Mesenchymal stem cell (in vitro differentiated cells and primary cell): ENCODE data around the gene GPR148.

ENCODE experiments used
- DNase-seq: peaks from one replicate; pipeline ENCODE4 v3.0.0-alpha.2; 2013
- H2AFZ ChIP-seq: one replicate; pipeline ENCODE4 v1.6.1; 2013; ENCODE audit warnings: low read depth, mild to moderate bottlenecking, control low read depth, inconsistent platforms, low read length, moderate library complexity
- H2AK5ac ChIP-seq: 2 replicates; pipeline ENCODE4 v1.6.1; 2013; ENCODE audit warnings: low read length, moderate library complexity, mild to moderate bottlenecking, inconsistent platforms; ENCODE audit not compliant: severe bottlenecking
- H2BK120ac ChIP-seq: one replicate; pipeline ENCODE4 v1.6.1; 2013; ENCODE audit warnings: low read depth, mild to moderate bottlenecking, inconsistent platforms, low read length, moderate library complexity
- H2BK12ac ChIP-seq, 2 experiments: one replicate each; pipeline ENCODE4 v1.6.1; 2013; ENCODE audit warnings: inconsistent platforms in 2 of 2, low read length in 2 of 2, mild to moderate bottlenecking in 2 of 2, moderate library complexity in 2 of 2, control low read depth in 1 of 2
- H2BK15ac ChIP-seq: one replicate; pipeline ENCODE4 v1.6.1; 2013; ENCODE audit warnings: mild to moderate bottlenecking, low read depth, inconsistent platforms; ENCODE audit not compliant: poor library complexity, severe bottlenecking
- H2BK5ac ChIP-seq: 2 replicates; pipeline ENCODE4 v1.6.1; 2013; ENCODE audit warnings: low read depth, mild to moderate bottlenecking, low read length, control low read depth, inconsistent platforms; ENCODE audit not compliant: poor library complexity, severe bottlenecking
- H3K14ac ChIP-seq, 2 experiments: one replicate each; pipeline ENCODE4 v1.6.1; 2013; ENCODE audit warnings: inconsistent platforms in 2 of 2, low read length in 2 of 2, control low read depth in 1 of 2, mild to moderate bottlenecking in 1 of 2, moderate library complexity in 1 of 2
- H3K18ac ChIP-seq, 2 experiments: one replicate each; pipeline ENCODE4 v1.6.1; 2013; ENCODE audit warnings: inconsistent platforms in 2 of 2, low read length in 2 of 2, control low read depth in 1 of 2, low read depth in 1 of 2, mild to moderate bottlenecking in 1 of 2
- H3K23ac ChIP-seq, 2 experiments: one replicate each; pipeline ENCODE4 v1.6.1; 2013; ENCODE audit warnings: inconsistent platforms in 2 of 2, low read length in 2 of 2, mild to moderate bottlenecking in 2 of 2, moderate library complexity in 2 of 2, control low read depth in 1 of 2
- H3K27ac ChIP-seq: 2 replicates; pipeline ENCODE4 v1.5.1; 2013; ENCODE audit warnings: mild to moderate bottlenecking, moderate library complexity, low read length, control low read depth, inconsistent platforms; ENCODE audit not compliant: poor library complexity, severe bottlenecking
- H3K27me3 ChIP-seq, 2 experiments: 2 replicates each; pipeline versions ENCODE4 v1.6.1 to v1.7.0; 2013; ENCODE audit warnings: low read length in 2 of 2, mild to moderate bottlenecking in 2 of 2, moderate library complexity in 2 of 2, control low read depth in 1 of 2, inconsistent platforms in 1 of 2; ENCODE audit not compliant: control insufficient read depth in 1 of 2, insufficient read depth in 1 of 2
- H3K36me3 ChIP-seq, 2 experiments: 2 replicates each; pipeline versions ENCODE4 v1.6.1 to v1.7.0; 2013; ENCODE audit warnings: low read length in 2 of 2, control low read depth in 1 of 2, inconsistent platforms in 1 of 2, low read depth in 1 of 2, mild to moderate bottlenecking in 1 of 2; ENCODE audit not compliant: insufficient read depth in 2 of 2, control insufficient read depth in 1 of 2
- H3K4ac ChIP-seq, 2 experiments: one replicate each; pipeline ENCODE4 v1.6.1; 2013; ENCODE audit warnings: inconsistent platforms in 2 of 2, low read length in 2 of 2, mild to moderate bottlenecking in 2 of 2, moderate library complexity in 2 of 2, control low read depth in 1 of 2, low read depth in 1 of 2
- H3K4me1 ChIP-seq: 2 replicates; pipeline ENCODE4 v1.6.1; 2013; ENCODE audit warnings: low read depth, low read length, control low read depth; ENCODE audit not compliant: control insufficient read depth, insufficient read depth
- H3K4me2 ChIP-seq: 2 replicates; pipeline ENCODE4 v1.6.1; 2013; ENCODE audit warnings: low read length, mild to moderate bottlenecking, inconsistent platforms; ENCODE audit not compliant: poor library complexity, severe bottlenecking
- H3K4me3 ChIP-seq, 2 experiments: 2 replicates each; pipeline versions ENCODE4 v1.5.1 to v1.7.0; 2013; ENCODE audit warnings: low read length in 2 of 2, mild to moderate bottlenecking in 2 of 2, control low read depth in 1 of 2, low read depth in 1 of 2; ENCODE audit not compliant: insufficient read depth in 1 of 2
- H3K79me1 ChIP-seq: replicated peaks from 2 replicates; pipeline ENCODE4 v1.6.1; 2013; ENCODE audit warnings: mild to moderate bottlenecking, control low read depth, low read length, inconsistent platforms; ENCODE audit not compliant: poor library complexity, severe bottlenecking
- H3K9ac ChIP-seq: 2 replicates; pipeline ENCODE4 v1.7.0; 2013; ENCODE audit warnings: mild to moderate bottlenecking, low read length, moderate library complexity
- H3K9me3 ChIP-seq: 2 replicates; pipeline ENCODE4 v1.7.0; 2013; ENCODE audit warnings: mild to moderate bottlenecking, low read length; ENCODE audit not compliant: control insufficient read depth
- H4K8ac ChIP-seq: one replicate; pipeline ENCODE4 v1.6.1; 2013; ENCODE audit warnings: inconsistent platforms, mild to moderate bottlenecking, low read length, moderate library complexity
- H4K91ac ChIP-seq: one replicate; pipeline ENCODE4 v1.6.1; 2013; ENCODE audit warnings: mild to moderate bottlenecking, low read length, inconsistent platforms
- WGBS: methylation state at CpG from one replicate; pipeline ENCODE4 v1.1.7; 2013; ENCODE audit warnings: mixed read lengths; 5-methylcytosine and 5-hydroxymethylcytosine counted together

Gene GPR148

GRCh38 chr2:130749641-130750040 lies 20.8 kb downstream of the GPR148 start:
- Histone ChIP-seq H3K18ac (no peak overlapping the region), H2AFZ (no peak overlapping the region), H3K4ac (no peak overlapping the region), H2BK5ac (no peak overlapping the region), H3K4me3 (no peak overlapping the region), H3K79me1 (no peaks in the 10 kb centered on the region), H3K4me2 (no peak overlapping the region), H2BK12ac (no peak overlapping the region), H2BK15ac (no peak overlapping the region), H3K14ac (no peak overlapping the region), H2BK120ac (no peak overlapping the region), H3K23ac (no peak overlapping the region), H3K27me3 (peaks cover 3 to 5% of the 10 kb centered on the region in 2 experiments), H3K27ac (no peak overlapping the region), H3K9ac (no peak overlapping the region), H2AK5ac (no peak overlapping the region), H3K4me1 (no peaks in the 10 kb centered on the region), H3K36me3 (no peaks in the 10 kb centered on the region), H4K8ac (no peak overlapping the region), H3K9me3 (no peaks in the 10 kb centered on the region), H4K91ac (no peak overlapping the region)
- no peak for DNase-seq
- 80% methylated on average over 6 of the region's 6 CpGs for WGBS

GRCh38 chr2:130754811-130755210 lies 25.9 kb downstream of the GPR148 start:
- WGBS = 30% methylated on average over 7 of the region's 8 CpGs
- H2AFZ ChIP-seq = no peak overlapping the region
- peaks cover 39 to 40% of the 10 kb centered on the region in 2 experiments for H3K27me3 ChIP-seq
- H3K9me3 ChIP-seq = no peaks in the 10 kb centered on the region
- H3K4ac ChIP-seq = no peak overlapping the region
- H3K14ac ChIP-seq = no peak overlapping the region
- H4K8ac ChIP-seq = no peak overlapping the region
- no peak overlapping the region for H2BK12ac ChIP-seq
- H3K79me1 ChIP-seq = no peaks in the 10 kb centered on the region
- peaks cover 10% of the 10 kb centered on the region for H3K4me1 ChIP-seq
- no peak overlapping the region for H3K23ac ChIP-seq
- H4K91ac ChIP-seq = no peak overlapping the region
- no peak for DNase-seq
- H3K18ac ChIP-seq = no peak overlapping the region
- H2BK5ac ChIP-seq = no peak overlapping the region
- H2BK120ac ChIP-seq = no peak overlapping the region
- H2BK15ac ChIP-seq = no peak overlapping the region
- H3K9ac ChIP-seq = no peak overlapping the region
- H3K27ac ChIP-seq = no peak overlapping the region
- no peaks in the 10 kb centered on the region for H3K36me3 ChIP-seq
- H2AK5ac ChIP-seq = no peak overlapping the region
- H3K4me3 ChIP-seq = no peak overlapping the region
- H3K4me2 ChIP-seq = no peak overlapping the region

GRCh38 chr2:130755256-130756052 lies 26.6 kb downstream of the GPR148 start, which contains the start of gene AMER3:
AMER3 (plus strand) TSS chr2:130755540; CDS start chr2:130762073, 6,533 bp downstream.
- Histone ChIP-seq H2BK120ac (no peak within 1 kb of the TSS), H3K36me3 (no peaks in the 10 kb centered on the region), H3K4ac (no peak within 1 kb of the TSS), H3K4me3 (peak within 1 kb of the TSS in 1 of 2 experiments; percentile 41), H3K4me2 (peak within 1 kb of the TSS; percentile 84), H3K9me3 (no peaks in the 10 kb centered on the region), H2BK15ac (no peak within 1 kb of the TSS), H3K27ac (no peak within 1 kb of the TSS), H3K23ac (no peak within 1 kb of the TSS), H2AK5ac (no peak within 1 kb of the TSS), H3K9ac (no peak within 1 kb of the TSS), H4K91ac (no peak within 1 kb of the TSS), H3K79me1 (no peaks in the 10 kb centered on the region), H3K14ac (no peak within 1 kb of the TSS), H2BK5ac (no peak within 1 kb of the TSS), H2AFZ (no peak within 1 kb of the TSS), H3K4me1 (peaks cover 11% of the 10 kb centered on the region), H2BK12ac (no peak within 1 kb of the TSS), H3K18ac (no peak within 1 kb of the TSS), H3K27me3 (peaks cover 40 to 43% of the 10 kb centered on the region in 2 experiments), H4K8ac (no peak within 1 kb of the TSS)
- no peak for DNase-seq
- 6% methylated on average over 31 of the region's 43 CpGs for WGBS

- Histone ChIP-seq H2BK5ac (no peak overlapping the region), H3K27me3 (peaks cover 40 to 47% of the 10 kb centered on the region in 2 experiments), H4K91ac (no peak overlapping the region), H2BK15ac (no peak overlapping the region), H3K14ac (no peak overlapping the region), H3K4me3 (peak overlapping the region in 1 of 2 experiments; percentile 41), H3K4me2 (peak overlapping the region; percentile 84), H4K8ac (no peak overlapping the region), H2AK5ac (no peak overlapping the region), H3K36me3 (no peaks in the 10 kb centered on the region), H3K23ac (no peak overlapping the region), H3K4ac (no peak overlapping the region), H3K9me3 (no peaks in the 10 kb centered on the region), H3K18ac (no peak overlapping the region), H3K79me1 (no peaks in the 10 kb centered on the region), H2AFZ (no peak overlapping the region), H2BK120ac (no peak overlapping the region), H2BK12ac (no peak overlapping the region), H3K27ac (no peak overlapping the region), H3K4me1 (peaks cover 11% of the 10 kb centered on the region), H3K9ac (no peak overlapping the region)
- 3% methylated on average over 60 of the region's 80 CpGs for WGBS
- no peak for DNase-seq
These were observed 27.4 kb downstream of the GPR148 start for GRCh38 chr2:130756053-130756873.
